Osteoblast (primary cell): ENCODE data around the gene MEX3C. TPM values are rescaled to one million over a fixed set of nuclear protein-coding genes. Genes with fewer than 3 reads are reported as not detected.

Experiments used
- DNase-seq: peaks from one replicate; pipeline ENCODE4 v3.0.0; 2011; ENCODE audit warnings: low spot score, mixed read lengths; ENCODE audit not compliant: insufficient read length; ENCODE audit errors: missing footprints
- H2AFZ ChIP-seq: 2 replicates; pipeline ENCODE4 v1.6.0; 2011; ENCODE audit warnings: mild to moderate bottlenecking, low read length
- H3K27ac ChIP-seq: 2 replicates; pipeline ENCODE4 v1.5.1; 2011; ENCODE audit warnings: mild to moderate bottlenecking, low read depth, low read length, moderate library complexity
- H3K27me3 ChIP-seq: 2 replicates; pipeline ENCODE4 v1.6.0; 2012; ENCODE audit warnings: mild to moderate bottlenecking, control low read depth, inconsistent platforms, low read length, moderate library complexity; ENCODE audit not compliant: insufficient read depth
- H3K36me3 ChIP-seq: 2 replicates; pipeline ENCODE4 v1.5.1; 2011; ENCODE audit warnings: mild to moderate bottlenecking, low read length, control low read depth, moderate library complexity; ENCODE audit not compliant: insufficient read depth
- H3K4me1 ChIP-seq: 2 replicates; pipeline ENCODE4 v1.5.1; 2011; ENCODE audit warnings: mild to moderate bottlenecking, low read length, control low read depth, moderate library complexity; ENCODE audit not compliant: insufficient read depth
- H3K4me2 ChIP-seq: 2 replicates; pipeline ENCODE4 v1.6.0; 2011; ENCODE audit warnings: mild to moderate bottlenecking, low read length; ENCODE audit not compliant: insufficient read depth
- H3K4me3 ChIP-seq: fragments of 200-600 bp; sonication (generic); 3 replicates; pipeline ENCODE4 v1.5.1; 2012; ENCODE audit warnings: mild to moderate bottlenecking, low read length, inconsistent platforms; ENCODE audit not compliant: insufficient read depth
- H3K79me2 ChIP-seq: 2 replicates; pipeline ENCODE4 v1.6.0; 2012; ENCODE audit warnings: mild to moderate bottlenecking, low read length, control low read depth, inconsistent platforms; ENCODE audit not compliant: insufficient read depth
- H3K9me3 ChIP-seq: 2 replicates; pipeline ENCODE4 v1.5.1; 2011; ENCODE audit warnings: low read depth, low read length, control low read depth
- H4K20me1 ChIP-seq: 2 replicates; pipeline ENCODE4 v1.6.0; 2012; ENCODE audit warnings: mild to moderate bottlenecking, low read length, control low read depth; ENCODE audit not compliant: insufficient read depth
- CTCF ChIP-seq: IDR thresholded peaks from 2 replicates; pipeline ENCODE4 v1.5.1; 2011; ENCODE audit warnings: mild to moderate bottlenecking, low read depth, low read length, moderate library complexity; ENCODE audit errors: extremely low read depth
- total RNA-seq: library from RNA; depleted of rRNA; stranded (reverse); fragments of >200 nt; gene quantifications from 2 replicates; pipeline ENCODE4 v1.2.3, GENCODE V29; 2012

Gene MEX3C
- total RNA-seq, 1 donor = 41.6 TPM

DNA sequence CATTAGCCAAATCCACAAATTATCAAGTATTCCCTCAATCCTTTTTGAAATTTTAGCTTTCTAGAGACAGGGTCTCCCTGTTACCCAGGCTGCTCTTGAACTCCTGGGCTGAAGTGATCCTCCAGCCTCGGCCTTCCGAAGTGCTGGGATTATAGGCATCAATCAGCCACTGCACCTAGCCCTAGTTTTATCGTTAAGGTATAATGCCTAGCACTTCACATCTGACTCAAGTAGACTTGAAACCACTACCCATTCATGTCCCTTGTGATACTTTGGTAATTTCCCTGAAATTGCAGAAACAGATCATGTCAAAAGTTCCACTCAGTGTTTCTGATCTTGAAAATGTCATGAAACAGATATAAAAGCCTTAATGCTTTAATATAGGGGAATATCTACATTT lies 26.3 kb downstream of the MEX3C start:
- H3K36me3 ChIP-seq = peaks cover 9% of the 10 kb centered on the region
- no peak overlapping the region for H2AFZ ChIP-seq
- H3K27ac ChIP-seq = no peak overlapping the region
- H3K27me3 ChIP-seq = no peaks in the 10 kb centered on the region
- no peaks in the 10 kb centered on the region for H3K4me1 ChIP-seq
- no peak overlapping the region for H3K4me2 ChIP-seq
- no peak for TF ChIP-seq CTCF
- H3K9me3 ChIP-seq = no peaks in the 10 kb centered on the region
- DNase-seq = no peak
- H3K79me2 ChIP-seq = peaks cover 13% of the 10 kb centered on the region
- peaks cover 42% of the 10 kb centered on the region for H4K20me1 ChIP-seq
- H3K4me3 ChIP-seq = no peak overlapping the region

- Histone ChIP-seq H4K20me1 (peaks cover 42% of the 10 kb centered on the region), H3K79me2 (peaks cover 8% of the 10 kb centered on the region), H2AFZ (no peak overlapping the region)
Observed at GRCh38 chr18:51170664-51171063, 26.8 kb downstream of the MEX3C start.

DNA sequence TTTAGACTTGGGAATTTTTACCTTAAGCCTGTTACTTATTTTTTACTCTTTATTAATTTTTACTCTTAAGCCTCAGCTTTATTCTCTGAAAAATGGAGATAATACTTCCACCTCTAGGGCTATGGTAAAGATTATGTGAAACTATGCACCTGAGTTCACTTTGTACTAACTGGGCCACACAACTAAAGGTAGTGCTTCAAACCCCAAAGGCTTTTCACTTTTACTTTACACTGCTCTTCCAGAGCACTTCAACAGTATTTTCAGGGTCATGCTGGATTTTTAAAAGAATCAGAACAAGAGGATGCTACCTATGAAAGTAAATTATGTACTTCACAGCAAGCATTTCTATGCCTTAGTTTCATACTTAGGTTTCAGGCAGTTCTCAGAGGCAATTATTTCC lies 27.8 kb downstream of the MEX3C start:
- no peaks in the 10 kb centered on the region for H3K36me3 ChIP-seq
- TF ChIP-seq CTCF = no peak
- peaks cover 34% of the 10 kb centered on the region for H4K20me1 ChIP-seq
- peaks cover 4% of the 10 kb centered on the region for H3K79me2 ChIP-seq
- no peak overlapping the region for H3K27ac ChIP-seq
- no peaks in the 10 kb centered on the region for H3K4me1 ChIP-seq
- DNase-seq = no peak
- H3K9me3 ChIP-seq = no peaks in the 10 kb centered on the region
- no peak overlapping the region for H2AFZ ChIP-seq
- H3K4me3 ChIP-seq = no peak overlapping the region
- H3K4me2 ChIP-seq = no peak overlapping the region
- H3K27me3 ChIP-seq = no peaks in the 10 kb centered on the region

More at GRCh38 chr18:51170664-51171063, 26.8 kb downstream of the MEX3C start:
- no peak for DNase-seq
- Histone ChIP-seq H3K4me3 (no peak overlapping the region), H3K27me3 (no peaks in the 10 kb centered on the region), H3K9me3 (no peaks in the 10 kb centered on the region), H3K4me1 (no peaks in the 10 kb centered on the region), H3K27ac (no peak overlapping the region), H3K36me3 (peaks cover 4% of the 10 kb centered on the region), H3K4me2 (no peak overlapping the region)
- no peak for TF ChIP-seq CTCF

DNA sequence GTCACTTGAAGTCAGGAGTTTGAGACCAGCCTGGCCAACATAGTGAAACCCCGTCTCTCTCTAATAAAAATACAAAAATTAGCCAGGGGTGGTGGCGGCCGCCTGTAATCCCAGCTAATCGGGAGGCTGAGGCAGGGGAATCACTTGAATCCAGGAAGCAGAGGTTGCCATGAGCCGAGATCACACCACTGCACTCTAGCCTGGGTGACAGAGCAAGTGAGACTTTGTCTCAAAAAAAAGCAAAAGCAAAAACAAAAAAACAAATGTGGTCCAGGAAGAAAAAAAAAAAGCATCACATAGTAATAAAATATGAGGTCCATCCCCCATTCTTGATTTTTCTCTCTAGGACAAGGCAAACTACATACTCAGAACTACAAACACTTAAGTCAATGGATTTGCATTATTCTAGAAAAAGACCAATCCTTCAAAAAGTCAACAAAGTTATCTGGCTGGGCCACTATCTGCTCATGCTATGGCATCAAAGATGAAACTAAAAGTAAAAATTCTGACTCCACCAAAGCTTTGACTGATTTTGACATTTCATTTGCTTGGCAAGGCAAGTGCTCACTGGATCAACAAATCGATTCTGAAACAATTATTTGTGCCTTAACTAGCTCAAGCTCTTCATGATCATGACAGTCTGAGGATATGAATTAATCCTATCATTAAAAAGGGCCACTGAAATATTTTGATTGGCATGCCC lies 28.4 kb downstream of the MEX3C start:
- Histone ChIP-seq H2AFZ (no peak overlapping the region), H3K9me3 (no peaks in the 10 kb centered on the region)
- TF ChIP-seq CTCF = no peak

More for the DNA sequence above, 28.4 kb downstream of the MEX3C start:
- no peaks in the 10 kb centered on the region for H3K4me1 ChIP-seq
- H3K27me3 ChIP-seq = no peaks in the 10 kb centered on the region
- H3K79me2 ChIP-seq = peaks cover 3% of the 10 kb centered on the region
- no peak for DNase-seq
- H4K20me1 ChIP-seq = peaks cover 29% of the 10 kb centered on the region
- H3K4me2 ChIP-seq = no peak overlapping the region
- no peak overlapping the region for H3K27ac ChIP-seq
- no peaks in the 10 kb centered on the region for H3K36me3 ChIP-seq
- no peak overlapping the region for H3K4me3 ChIP-seq
